DMS53 treated with DMSO at 0.1 percent for 48 hours (cell line): ENCODE measurements around the gene NRBF2.
"Not testable (repeated sequence)": the region's sequence is repeated elsewhere in the genome, so short reads cannot be mapped to it uniquely, and the experiment has no call there.

Experiments
- DNase-seq: peaks from one replicate; lab custom pipeline; 2025; ENCODE audit not compliant: unreplicated experiment; lab: John Stamatoyannopoulos, UW

NRBF2 gene

GRCh38 chr10:63116452-63117072, 16.6 kb upstream of the NRBF2 start:
- DNase-seq = no peak

DNA sequence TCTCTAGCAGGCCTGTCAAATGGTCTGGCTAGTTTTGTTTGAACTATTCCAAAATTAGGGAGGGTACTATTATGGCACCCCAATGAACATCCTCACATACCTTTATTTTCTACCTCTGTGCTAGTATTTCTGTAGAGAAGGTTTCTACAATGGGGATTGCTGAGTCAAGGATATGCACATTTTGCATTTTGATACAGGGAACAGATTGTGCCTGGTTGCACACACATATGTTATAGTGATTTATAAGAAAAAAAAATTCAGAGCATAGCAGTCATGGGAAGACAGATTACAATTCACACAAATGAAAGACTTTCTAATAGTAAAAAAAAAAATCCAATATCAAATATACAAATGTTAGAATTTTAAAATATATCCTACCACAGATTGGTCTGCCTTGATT, 14.1 kb upstream of the NRBF2 start:
- DNase-seq = no peak

GRCh38 chr10:63120554-63120953, 12.6 kb upstream of the NRBF2 start:
- no peak for DNase-seq

DNA sequence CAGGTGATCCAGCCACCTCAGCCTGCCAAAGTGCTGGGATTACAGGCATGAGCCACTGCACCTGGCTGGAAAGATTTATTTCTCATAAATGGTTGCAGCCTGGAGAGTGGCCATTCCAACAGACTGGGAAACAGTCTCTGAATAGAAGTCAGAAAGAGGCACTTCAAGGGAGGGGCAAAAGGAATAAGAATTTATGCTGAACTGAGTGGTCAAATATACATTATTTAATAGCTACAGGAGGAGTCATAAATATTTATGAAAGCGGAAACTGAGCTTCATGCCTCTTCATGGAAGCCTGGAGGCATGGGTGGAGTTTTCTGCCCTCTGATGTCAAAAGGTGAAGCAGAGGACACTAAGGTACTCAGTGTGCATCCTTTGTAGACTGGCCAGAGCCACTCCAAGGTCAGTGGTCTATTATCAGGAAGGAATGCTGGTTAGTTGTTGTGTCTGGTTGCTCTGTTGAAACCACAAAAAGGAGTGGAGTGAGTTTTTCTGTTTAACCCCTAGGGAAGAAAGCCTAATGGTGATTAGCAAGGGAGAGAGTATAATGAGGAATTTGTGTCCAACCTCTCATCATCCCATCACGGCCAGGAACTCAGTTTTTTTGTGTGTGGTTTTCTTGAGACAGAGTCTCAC, 9.3 kb upstream of the NRBF2 start:
- DNase-seq = no peak

- no peak for DNase-seq
These were observed 7.7 kb upstream of the NRBF2 start for GRCh38 chr10:63125459-63125858.

- no peak for DNase-seq
These were observed 4.7 kb upstream of the NRBF2 start for GRCh38 chr10:63128443-63128842.

DNA sequence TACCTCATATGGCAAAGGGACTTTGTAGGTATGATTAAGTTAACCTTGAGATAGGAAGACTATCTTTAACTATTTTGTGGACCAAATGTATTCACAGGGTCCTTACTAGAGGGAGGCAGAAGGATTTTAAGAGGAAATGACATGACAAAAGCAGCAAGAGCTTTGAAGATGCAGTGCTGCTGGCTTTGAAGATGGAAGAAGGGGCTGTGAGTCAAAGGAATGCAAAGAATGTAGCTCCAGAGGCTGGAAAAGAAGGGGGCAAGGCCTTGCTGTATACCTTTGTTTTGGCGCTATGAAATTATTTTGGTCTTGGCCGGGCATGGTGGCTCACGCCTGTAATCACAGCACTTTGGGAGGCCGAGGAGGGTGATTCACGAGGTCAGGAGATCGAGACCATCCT, 3.2 kb upstream of the NRBF2 start:
- DNase-seq = no peak

DNA sequence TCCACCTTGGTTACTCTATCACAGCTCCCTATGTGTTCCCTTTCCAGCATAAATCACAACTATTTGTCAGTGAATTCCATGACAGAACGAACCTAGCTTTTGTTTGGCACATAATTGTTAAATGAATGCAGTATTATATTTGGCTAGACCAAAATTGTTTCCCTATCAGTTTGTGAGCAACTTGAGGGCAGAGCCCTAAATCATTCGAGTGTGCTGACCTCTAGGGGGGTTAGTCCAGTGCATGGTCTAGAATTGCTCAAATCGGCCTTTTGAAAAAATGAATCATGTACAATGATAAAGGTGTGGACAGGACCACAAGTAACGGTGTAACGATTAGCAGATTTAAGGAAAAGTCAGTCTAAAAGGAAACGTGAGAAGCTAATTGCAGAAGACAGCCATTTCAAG, 475 bp upstream of the NRBF2 start:
- no peak for DNase-seq

DNA sequence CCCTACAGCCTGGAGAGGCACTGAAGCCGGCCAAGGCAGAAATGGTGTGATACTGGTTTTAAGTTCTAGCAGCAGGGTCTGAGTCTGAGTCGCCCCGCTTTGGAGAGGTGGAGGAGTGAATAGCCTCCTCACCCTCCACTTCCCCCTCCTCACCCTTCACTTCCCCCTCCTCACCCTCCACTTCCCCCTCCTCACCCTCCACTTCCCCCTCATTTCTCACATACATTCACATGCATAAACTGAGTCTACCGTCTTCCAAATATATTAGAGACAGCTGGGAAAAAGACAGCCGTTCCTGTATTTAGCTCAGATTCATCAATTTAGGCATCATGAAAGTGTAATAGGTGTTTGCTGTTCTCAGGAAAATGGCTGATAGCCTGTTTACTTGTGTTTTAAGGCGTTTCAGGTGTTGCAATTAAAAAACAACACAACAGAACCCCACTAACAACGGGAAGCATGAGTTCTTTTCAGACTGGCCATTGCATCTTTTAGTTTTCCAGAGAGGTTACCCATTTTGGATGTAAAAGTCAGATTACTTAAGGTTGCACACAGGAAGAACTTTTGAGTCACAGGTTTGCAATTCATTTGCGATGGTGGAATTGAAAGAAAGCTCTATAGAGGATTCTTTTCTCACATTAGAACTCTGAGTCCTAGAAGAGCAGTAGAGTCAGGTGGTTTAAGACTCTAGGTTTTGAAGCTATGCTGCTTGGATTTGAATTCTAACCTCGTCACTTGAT, 861 bp downstream of the NRBF2 start:
- DNase-seq = no peak

DNA sequence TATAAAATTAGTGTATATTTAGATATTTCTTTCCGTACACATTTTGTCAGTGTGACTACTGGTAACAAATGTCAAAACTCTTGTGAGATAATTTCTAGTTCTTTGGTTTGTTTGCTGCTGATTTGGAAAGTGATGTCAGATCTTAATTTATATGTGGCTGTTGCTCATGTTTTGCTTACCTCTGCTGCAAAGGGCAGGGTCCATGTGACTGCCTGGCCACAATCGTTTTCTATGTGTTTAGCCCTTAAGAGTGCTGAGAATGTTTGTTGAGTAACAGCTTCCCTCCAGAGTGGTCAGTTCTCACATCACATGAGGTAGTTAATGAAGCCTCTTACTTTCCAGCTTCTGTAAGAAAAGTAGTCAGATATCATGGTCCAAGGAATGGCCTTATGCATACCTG, 4.2 kb downstream of the NRBF2 start:
- DNase-seq = no peak

- no peak for DNase-seq
These were observed 6.9 kb downstream of the NRBF2 start for GRCh38 chr10:63140077-63140476.

DNA sequence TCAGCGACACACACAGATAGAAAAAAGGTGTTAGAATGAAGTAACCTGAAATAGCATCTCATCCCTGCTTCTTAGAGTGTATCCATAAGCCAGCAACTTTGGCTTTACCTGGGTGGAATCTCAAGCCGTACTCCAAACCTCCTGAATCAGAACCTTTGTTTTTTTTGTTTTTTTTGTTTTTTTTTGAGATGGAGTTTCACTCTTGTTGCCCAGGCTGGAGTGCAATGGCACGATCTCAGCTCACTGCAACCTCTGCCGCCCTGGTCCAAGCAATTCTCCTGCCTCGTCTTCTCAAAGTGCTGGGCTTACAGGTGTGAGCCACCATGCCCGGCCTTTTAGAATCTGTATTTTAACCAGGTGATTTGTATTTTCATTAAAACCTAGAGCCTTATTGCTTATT, 9.0 kb downstream of the NRBF2 start:
- DNase-seq = no peak

DNA sequence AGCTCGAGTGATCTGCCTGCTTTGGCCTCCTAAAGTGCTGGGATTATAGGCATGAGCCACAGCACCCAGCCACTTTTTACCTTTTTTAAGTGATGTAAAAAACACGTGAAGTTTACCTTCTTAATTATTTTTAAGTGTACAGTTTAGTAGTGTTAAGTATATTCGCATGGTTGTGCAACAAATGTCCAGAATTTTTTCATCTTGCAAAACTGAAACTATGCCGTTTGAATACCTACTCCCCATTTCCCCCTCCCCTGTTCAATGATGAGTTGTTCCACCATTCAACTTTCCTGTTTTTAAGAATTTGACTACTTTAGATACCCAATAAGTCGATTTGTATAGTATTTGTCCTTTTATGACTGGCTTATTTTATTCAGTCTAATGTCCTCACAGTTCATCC, 10.9 kb downstream of the NRBF2 start:
- DNase-seq = no peak

DNA sequence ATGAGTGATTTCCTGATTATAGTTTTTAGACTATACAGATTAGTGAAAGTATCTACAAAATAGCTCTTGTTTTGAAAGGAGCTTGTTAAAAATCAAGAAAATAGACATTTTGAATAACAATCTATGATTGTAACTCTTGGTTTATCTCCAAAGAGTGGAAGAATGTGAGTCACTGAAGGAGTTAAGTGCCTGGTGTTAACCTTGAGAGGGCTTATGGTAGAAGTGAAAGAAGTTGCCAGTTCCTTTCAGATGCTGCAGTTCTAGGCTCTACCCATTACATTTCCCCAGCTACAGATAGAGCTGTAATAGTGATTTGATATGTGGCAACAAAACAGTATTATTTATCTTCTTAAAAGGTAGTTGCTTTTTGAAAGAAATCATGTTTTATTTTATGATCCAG, 12.7 kb downstream of the NRBF2 start:
- DNase-seq = no peak

GRCh38 chr10:63146503-63146902, 13.4 kb downstream of the NRBF2 start:
- DNase-seq = no peak

GRCh38 chr10:63150745-63151144, 17.6 kb downstream of the NRBF2 start:
- no peak for DNase-seq

DNA sequence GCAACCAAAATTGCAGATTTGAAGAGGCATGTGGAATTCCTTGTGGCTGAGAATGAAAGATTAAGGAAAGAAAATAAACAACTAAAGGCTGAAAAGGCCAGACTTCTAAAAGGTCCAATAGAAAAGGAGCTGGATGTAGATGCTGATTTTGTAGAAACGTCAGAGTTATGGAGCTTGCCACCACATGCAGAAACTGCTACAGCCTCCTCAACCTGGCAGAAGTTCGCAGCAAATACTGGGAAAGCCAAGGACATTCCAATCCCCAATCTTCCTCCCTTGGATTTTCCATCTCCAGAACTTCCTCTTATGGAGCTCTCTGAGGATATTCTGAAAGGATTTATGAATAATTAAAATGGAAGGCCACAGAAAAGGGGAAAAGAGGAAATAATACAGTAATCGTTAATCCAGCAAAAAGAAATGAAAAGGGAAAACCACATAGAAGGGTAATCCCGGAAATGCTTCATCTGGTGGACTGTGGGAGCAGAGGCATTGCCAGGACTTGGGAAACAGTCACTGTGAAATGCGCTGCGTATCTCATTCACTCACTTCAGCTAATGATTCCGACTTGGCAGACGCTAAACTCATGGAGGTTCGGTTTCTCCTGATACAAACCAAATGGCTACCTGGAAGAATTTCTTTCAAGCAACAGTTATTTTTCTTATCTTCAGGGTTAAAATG, 20.9 kb downstream of the NRBF2 start:
- not testable (repeated sequence) for DNase-seq

DNA sequence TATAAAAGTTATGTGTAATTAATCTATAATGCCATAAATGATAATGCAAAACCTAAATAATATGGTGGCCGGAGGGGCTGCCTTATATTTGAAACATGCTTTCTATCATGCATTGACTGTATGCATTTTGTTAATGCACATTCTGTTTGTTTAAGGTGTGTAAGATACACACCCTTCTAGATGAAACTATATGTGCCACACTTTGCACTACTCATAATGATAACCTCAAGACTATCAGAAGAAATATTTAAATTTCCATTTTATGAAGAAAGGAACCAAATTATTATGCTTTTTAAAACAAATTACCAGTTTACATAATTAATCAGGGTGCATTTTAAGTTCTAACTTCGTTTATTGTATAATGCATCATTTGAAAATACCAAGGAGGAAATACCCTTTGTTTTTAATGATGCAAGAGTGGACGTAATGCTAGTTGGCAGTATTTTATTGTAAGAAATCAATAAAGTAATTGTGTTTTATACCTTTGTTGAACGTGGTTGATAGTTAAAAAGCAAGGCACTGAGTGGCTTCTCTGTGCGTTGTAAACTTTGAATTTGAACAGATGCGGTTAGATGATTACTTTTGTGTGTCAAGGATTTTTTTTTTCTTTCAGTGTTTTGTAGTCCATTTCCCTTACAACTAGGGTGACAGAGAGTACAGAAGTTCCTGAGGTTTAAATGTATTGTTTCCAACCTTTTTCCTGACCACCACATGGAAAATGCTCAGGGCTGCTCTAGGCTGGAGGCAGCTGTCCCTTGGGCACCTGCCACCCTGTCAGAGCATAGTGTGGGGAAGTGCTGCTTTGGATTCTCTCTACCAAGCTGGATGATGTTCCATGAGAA, 21.6 kb downstream of the NRBF2 start:
- no peak for DNase-seq

- DNase-seq = no peak
These were observed 22.4 kb downstream of the NRBF2 start for GRCh38 chr10:63155388-63156020.

- DNase-seq = no peak
These were observed 23.1 kb downstream of the NRBF2 start for GRCh38 chr10:63156236-63156635.
